Gastrocnemius medialis (tissue), 4 donors: ENCODE results near the gene ARNT2. TPM values are rescaled to one million over a fixed set of nuclear protein-coding genes. Genes with fewer than 3 reads are reported as not detected.

Experiments used
- ATAC-seq, 2 donors: fragments of 150-250 bp; one replicate each; pipeline ENCODE4 v1.9.1; 2016
- DNase-seq, 2 donors: peaks; one replicate each; pipeline ENCODE4 v3.0.0-alpha.2; 2019
- H3K27ac ChIP-seq, 4 donors: fragments of 200-600 bp; sonication (generic); 1 replicate in 1 of 4; 2 replicates in 3 of 4; pipeline ENCODE4 v1.5.1; 2016 to 2018; ENCODE audit warnings: mild to moderate bottlenecking in 2 of 4, moderate library complexity in 1 of 4
- H3K27me3 ChIP-seq, 3 donors: fragments of 200-600 bp; sonication (generic) in 2 of 3; 1 replicate in 1 of 3; 2 replicates in 2 of 3; pipeline versions ENCODE4 v1.5.1 to v1.6.0; 2016 to 2019; ENCODE audit warnings: mild to moderate bottlenecking in 1 of 3, moderate library complexity in 1 of 3
- H3K36me3 ChIP-seq, 2 donors: fragments of 200-600 bp; sonication (generic) in 1 of 2; one replicate each; pipeline ENCODE4 v1.5.1; 2017 to 2018
- H3K4me1 ChIP-seq, 2 donors: fragments of 200-600 bp; sonication (generic) in 1 of 2; one replicate each; pipeline ENCODE4 v1.5.1; 2016 to 2017; ENCODE audit warnings: mild to moderate bottlenecking in 2 of 2
- H3K4me3 ChIP-seq, 4 donors: fragments of 200-600 bp; sonication (generic) in 3 of 4; 1 replicate in 1 of 4; 2 replicates in 3 of 4; pipeline ENCODE4 v1.5.1; 2016 to 2019; ENCODE audit warnings: mild to moderate bottlenecking in 2 of 4
- H3K9me3 ChIP-seq, 3 donors: fragments of 200-600 bp; sonication (generic) in 2 of 3; 1 replicate in 1 of 3; 2 replicates in 2 of 3; pipeline ENCODE4 v1.5.1; 2016 to 2019
- CTCF ChIP-seq, 5 experiments: fragments of 450-650 bp in 3 of 5; fragments of 200-600 bp in 2 of 5; sonication (generic) in 2 of 5; IDR thresholded peaks in 4 of 5; conservative IDR thresholded peaks in 1 of 5; 1 replicate in 4 of 5; 2 replicates in 1 of 5; pipeline ENCODE4 v1.5.1; 2016 to 2019; ENCODE audit warnings: antibody characterized with exemption in 5 of 5, mild to moderate bottlenecking in 3 of 5, moderate library complexity in 3 of 5
- POLR2A ChIP-seq, 2 donors: fragments of 450-650 bp; IDR thresholded peaks; one replicate each; pipeline ENCODE4 v1.6.1; 2017; ENCODE audit warnings: antibody characterized with exemption in 2 of 2, mild to moderate bottlenecking in 2 of 2, moderate library complexity in 2 of 2
- in situ Hi-C, 4 donors: fragments of 200-750 bp; cut with MboI; loops; one replicate each; pipeline versions ENCODE4 v1.15.0 to v1.8.0; 2017; ENCODE audit warnings: low sequenced_read_pairs in 4 of 4
- intact Hi-C: fragments of 100-400 bp; cut with DNase I; formaldehyde crosslinking; loops from one replicate; pipeline ENCODE4 v1.15.1; 2023; ENCODE audit warnings: low total_unique reads
- total RNA-seq, 4 donors: library from RNA; depleted of rRNA; stranded (reverse); fragments of >200 nt; gene quantifications; one replicate each; pipeline versions ENCODE4 v1.1.0 to v1.2.3, GENCODE V29; 2016

ARNT2 gene
- total RNA-seq, 4 donors from 2014 or later: 4.1 to 23.5 (median 6.6) TPM

- no peaks in the 10 kb centered on the region for H3K9me3 ChIP-seq
- H3K27ac ChIP-seq: no peak overlapping the region
- in situ Hi-C loops: no loop called here
- ATAC-seq (no peak), DNase-seq (no peak)
- TF ChIP-seq POLR2A (IDR thresholded peaks at IDR 0.05): no peak
- TF ChIP-seq CTCF (IDR thresholded peaks at IDR 0.05 in 4 of 5, conservative IDR thresholded peaks at IDR 0.05 in 1 of 5): no peak
- no peak overlapping the region for H3K4me3 ChIP-seq
- H3K4me1 ChIP-seq: no peaks in the 10 kb centered on the region
- no peaks in the 10 kb centered on the region for H3K36me3 ChIP-seq
- no peaks in the 10 kb centered on the region for H3K27me3 ChIP-seq
- intact Hi-C loops: no loop called here
Observed at GRCh38 chr15:80495401-80495942, 91.3 kb downstream of the ARNT2 start.

GRCh38 chr15:80496096-80496495, 91.9 kb downstream of the ARNT2 start:
- Histone ChIP-seq H3K36me3 (no peaks in the 10 kb centered on the region), H3K9me3 (no peaks in the 10 kb centered on the region), H3K4me1 (no peaks in the 10 kb centered on the region), H3K27me3 (no peaks in the 10 kb centered on the region), H3K27ac (no peak overlapping the region), H3K4me3 (no peak overlapping the region)
- no peak for DNase-seq
- no peak for TF ChIP-seq CTCF (IDR thresholded peaks at IDR 0.05 in 4 of 5, conservative IDR thresholded peaks at IDR 0.05 in 1 of 5)
- no peak for TF ChIP-seq POLR2A (IDR thresholded peaks at IDR 0.05)
- intact Hi-C loops (no loop called here), in situ Hi-C loops (no loop called here)
- ATAC-seq: no peak

- TF ChIP-seq CTCF (IDR thresholded peaks at IDR 0.05 in 4 of 5, conservative IDR thresholded peaks at IDR 0.05 in 1 of 5): no peak
- TF ChIP-seq POLR2A (IDR thresholded peaks at IDR 0.05): no peak
- Histone ChIP-seq H3K36me3 (no peaks in the 10 kb centered on the region), H3K4me3 (no peak overlapping the region), H3K27me3 (no peaks in the 10 kb centered on the region), H3K4me1 (no peaks in the 10 kb centered on the region), H3K9me3 (no peaks in the 10 kb centered on the region), H3K27ac (no peak overlapping the region)
- intact Hi-C loops: no loop called here
- in situ Hi-C loops: no loop called here
- ATAC-seq: no peak
- no peak for DNase-seq
Observed at GRCh38 chr15:80497221-80497620, 93.0 kb downstream of the ARNT2 start.

DNA sequence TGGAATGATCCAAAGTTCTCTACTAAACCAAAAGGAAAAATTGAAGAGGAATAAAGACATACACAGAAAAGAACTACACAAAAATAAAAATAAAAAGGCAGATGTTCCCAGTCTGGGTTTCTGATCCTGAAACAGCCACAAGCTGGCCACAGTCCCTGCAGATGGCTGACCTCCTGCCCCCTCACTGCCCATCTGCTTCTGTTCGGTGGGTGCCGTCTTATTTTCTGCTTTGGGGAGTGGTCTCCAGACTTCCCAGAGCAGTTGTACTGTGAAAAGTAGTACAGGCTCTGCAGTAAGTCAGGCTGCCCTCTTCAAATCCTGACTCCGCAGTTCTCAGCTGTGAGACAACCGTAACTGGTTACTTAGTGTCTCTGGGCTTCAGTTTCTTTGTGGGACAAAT, 94.5 kb downstream of the ARNT2 start:
- Histone ChIP-seq H3K4me1 (peaks cover 0 to 6% of the 10 kb centered on the region in 2 donors), H3K9me3 (no peaks in the 10 kb centered on the region), H3K4me3 (no peak overlapping the region), H3K36me3 (no peaks in the 10 kb centered on the region), H3K27me3 (no peaks in the 10 kb centered on the region), H3K27ac (no peak overlapping the region)
- TF ChIP-seq POLR2A (IDR thresholded peaks at IDR 0.05) (no peak), CTCF (IDR thresholded peaks at IDR 0.05 in 4 of 5, conservative IDR thresholded peaks at IDR 0.05 in 1 of 5) (no peak)
- DNase-seq (no peak), ATAC-seq (no peak)
- in situ Hi-C loops: no loop called here
- intact Hi-C loops: no loop called here

- H3K9me3 ChIP-seq: no peaks in the 10 kb centered on the region
- H3K27me3 ChIP-seq: no peaks in the 10 kb centered on the region
- ATAC-seq (no peak), DNase-seq (no peak)
- in situ Hi-C loops (no loop called here), intact Hi-C loops (no loop called here)
- TF ChIP-seq POLR2A (IDR thresholded peaks at IDR 0.05) (no peak), CTCF (IDR thresholded peaks at IDR 0.05 in 4 of 5, conservative IDR thresholded peaks at IDR 0.05 in 1 of 5) (no peak)
- H3K4me3 ChIP-seq: no peak overlapping the region
- H3K36me3 ChIP-seq: no peaks in the 10 kb centered on the region
- no peak overlapping the region for H3K27ac ChIP-seq
- peaks cover 0 to 6% of the 10 kb centered on the region in 2 donors for H3K4me1 ChIP-seq
Observed at GRCh38 chr15:80500021-80500420, 95.8 kb downstream of the ARNT2 start.
